ENCODE data around the gene GOLGA1. TPM values are rescaled to one million over a fixed set of nuclear protein-coding genes. Genes with fewer than 3 reads are reported as not detected.

GOLGA1 gene
- polyA plus RNA-seq, 1 donor from 2014 or later: 15.3 TPM

- no peak overlapping the region for H2AFZ ChIP-seq (ENCODE audit: low read depth, low read length)
- H3K79me2 ChIP-seq (replicated peaks; ENCODE audit: insufficient read depth, low read length): peaks cover 29% of the 10 kb centered on the region
- H3F3A ChIP-seq (ENCODE audit: insufficient read depth, low read length, poor library complexity, severe bottlenecking): no peaks in the 10 kb centered on the region
- H4K20me1 ChIP-seq (ENCODE audit: insufficient read depth): no peaks in the 10 kb centered on the region
- TF ChIP-seq EP300 (conservative IDR thresholded peaks at IDR 0.05; ENCODE audit: poor library complexity, severe bottlenecking) (no peak), REST (IDR thresholded peaks at IDR 0.05; ENCODE audit: borderline replicate concordance) (no peak), POLR2AphosphoS5 (IDR thresholded peaks at IDR 0.05) (no peak), SMC3 (conservative IDR thresholded peaks at IDR 0.05; ENCODE audit: poor library complexity) (no peak), TAF1 (IDR thresholded peaks at IDR 0.05; ENCODE audit: low read depth) (no peak)
- no peaks in the 10 kb centered on the region for H3K27me3 ChIP-seq (ENCODE audit: insufficient read depth, low read depth, low read length)
- no peaks in the 10 kb centered on the region for H3K9me2 ChIP-seq (ENCODE audit: insufficient read depth, low read length)
- H3K4me2 ChIP-seq (ENCODE audit: low read length): no peak overlapping the region
- H3K27ac ChIP-seq (ENCODE audit: low read length): no peak overlapping the region
- no peaks in the 10 kb centered on the region for H3K9me3 ChIP-seq (ENCODE audit: low read length)
- H3K36me3 ChIP-seq (ENCODE audit: insufficient read depth, low read length): no peaks in the 10 kb centered on the region
- peak overlapping the region; percentile 99 for H3K4me3 ChIP-seq (ENCODE audit: low read length)
- no peak overlapping the region for H3K9ac ChIP-seq (ENCODE audit: low read length)
Observed at GRCh38 chr9:124871156-124871561, 69.7 kb downstream of the GOLGA1 start.

GRCh38 chr9:124870723-124871122, 70.2 kb downstream of the GOLGA1 start:
- H3K27ac ChIP-seq (ENCODE audit: low read length): no peak overlapping the region
- no peak overlapping the region for H3K4me2 ChIP-seq (ENCODE audit: low read length)
- H3K9me3 ChIP-seq (ENCODE audit: low read length): no peaks in the 10 kb centered on the region
- H2AFZ ChIP-seq (ENCODE audit: low read depth, low read length): no peak overlapping the region
- H3F3A ChIP-seq (ENCODE audit: insufficient read depth, low read length, poor library complexity, severe bottlenecking): no peaks in the 10 kb centered on the region
- no peaks in the 10 kb centered on the region for H3K36me3 ChIP-seq (ENCODE audit: insufficient read depth, low read length)
- no peaks in the 10 kb centered on the region for H4K20me1 ChIP-seq (ENCODE audit: insufficient read depth)
- TF ChIP-seq EP300 (conservative IDR thresholded peaks at IDR 0.05; ENCODE audit: poor library complexity, severe bottlenecking) (no peak), CTCF (IDR thresholded peaks at IDR 0.05; ENCODE audit: poor library complexity, severe bottlenecking) (no peak), TAF1 (IDR thresholded peaks at IDR 0.05; ENCODE audit: low read depth) (no peak), RAD21 (conservative IDR thresholded peaks at IDR 0.05) (no peak), REST (IDR thresholded peaks at IDR 0.05; ENCODE audit: borderline replicate concordance) (no peak), MXI1 (conservative IDR thresholded peaks at IDR 0.05; ENCODE audit: poor library complexity, severe bottlenecking) (no peak), POLR2AphosphoS5 (IDR thresholded peaks at IDR 0.05) (no peak), SMC3 (conservative IDR thresholded peaks at IDR 0.05; ENCODE audit: poor library complexity) (no peak), EZH2 (IDR thresholded peaks at IDR 0.05; ENCODE audit: borderline replicate concordance, insufficient read depth, low read length, poor library complexity, severe bottlenecking) (no peak)
- peaks cover 29% of the 10 kb centered on the region for H3K79me2 ChIP-seq (replicated peaks; ENCODE audit: insufficient read depth, low read length)
- no peaks in the 10 kb centered on the region for H3K27me3 ChIP-seq (ENCODE audit: insufficient read depth, low read depth, low read length)
- peak overlapping the region; percentile 98 for H3K9ac ChIP-seq (ENCODE audit: low read length)
- H3K9me2 ChIP-seq (ENCODE audit: insufficient read depth, low read length): no peaks in the 10 kb centered on the region
- peak overlapping the region; percentile 99 for H3K4me3 ChIP-seq (ENCODE audit: low read length)
